Measurements from ENCODE around the gene STAT3. TPM values are rescaled to one million over a fixed set of nuclear protein-coding genes. Genes with fewer than 3 reads are reported as not detected.

Gene STAT3
- total RNA-seq, 1 experiment from 2014 or later: 61.0 TPM

DNA sequence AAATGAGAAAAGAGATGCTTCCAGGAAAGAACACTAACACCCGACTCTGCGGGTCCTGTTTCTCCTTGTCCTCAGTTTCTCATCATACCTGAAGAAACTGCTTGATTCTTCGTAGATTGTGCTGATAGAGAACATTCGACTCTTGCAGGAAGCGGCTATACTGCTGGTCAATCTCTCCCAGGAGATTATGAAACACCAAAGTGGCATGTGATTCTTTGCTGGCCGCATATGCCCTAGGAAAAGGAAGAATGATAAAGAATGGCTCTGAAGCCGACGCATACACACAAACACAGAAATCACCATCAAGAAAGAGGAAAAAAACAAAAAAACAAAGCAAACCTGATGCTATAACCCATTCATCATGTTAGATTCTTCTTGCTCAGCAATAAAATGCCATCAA, 41.8 kb downstream of the STAT3 start:
- ChIA-PET RAD21 (ENCODE audit: low non-redundant PET in 1 of 2, low total read pairs in 2 of 2, uncharacterized antibody in 2 of 2, unreplicated experiment in 2 of 2) (no interaction called here), CTCF (no interaction called here), POLR2A (no interaction called here)
- H3K27ac ChIP-seq (ENCODE audit: low read depth, low read length): no peak overlapping the region
- no peaks in the 10 kb centered on the region for H3K27me3 ChIP-seq (ENCODE audit: insufficient read depth, low read length)
- no peak for DNase-seq (ENCODE audit: low read depth, low spot score)
- ATAC-seq: no peak
- H3K4me2 ChIP-seq (ENCODE audit: low read length): no peak overlapping the region
- peaks cover 5 to 13% of the 10 kb centered on the region in 2 experiments; a peak in 3 of 4 replicates for H3K36me3 ChIP-seq (ENCODE audit: control insufficient read depth in 1 of 2, insufficient read depth in 2 of 2, low read length in 2 of 2)
- no peak overlapping the region for H2AFZ ChIP-seq (ENCODE audit: low read depth, low read length, poor library complexity, severe bottlenecking)
- intact Hi-C loops (cut with micrococcal nuclease): no loop called here
- H4K20me1 ChIP-seq (ENCODE audit: insufficient read depth): no peaks in the 10 kb centered on the region
- H3K4me1 ChIP-seq (ENCODE audit: control insufficient read depth in 1 of 2, insufficient read depth in 2 of 2, low read length in 2 of 2): peaks cover 11 to 24% of the 10 kb centered on the region in 2 experiments
- peaks cover 4% of the 10 kb centered on the region; the same call in 1 of the 2 replicates for H3K79me2 ChIP-seq (ENCODE audit: insufficient read depth, low read length)
- no peaks in the 10 kb centered on the region for H3K9me3 ChIP-seq (ENCODE audit: control insufficient read depth in 1 of 2, insufficient read depth in 1 of 2, low read depth in 1 of 2, low read length in 2 of 2)
- BruUV-seq (replicated peaks): no TSS peak
- no peak overlapping the region for H3K4me3 ChIP-seq (replicated peaks in 1 of 2; ENCODE audit: low read depth in 1 of 2, low read length in 2 of 2)
- H3K9me2 ChIP-seq (ENCODE audit: insufficient read depth): no peaks in the 10 kb centered on the region
- no peak overlapping the region for H3K9ac ChIP-seq (ENCODE audit: low read length)
- TF ChIP-seq ZNF274 (IDR thresholded peaks at IDR 0.05; ENCODE audit: low read depth, low read length) (no peak), EZH2 (IDR thresholded peaks at IDR 0.05) (no peak), ZFX (IDR thresholded peaks at IDR 0.05) (no peak), SRF (IDR thresholded peaks at IDR 0.05; ENCODE audit: low read depth) (no peak), JUND (IDR thresholded peaks at IDR 0.05) (no peak), POLR2AphosphoS5 (IDR thresholded peaks at IDR 0.05; ENCODE audit: low read depth, low read length) (no peak)

DNA sequence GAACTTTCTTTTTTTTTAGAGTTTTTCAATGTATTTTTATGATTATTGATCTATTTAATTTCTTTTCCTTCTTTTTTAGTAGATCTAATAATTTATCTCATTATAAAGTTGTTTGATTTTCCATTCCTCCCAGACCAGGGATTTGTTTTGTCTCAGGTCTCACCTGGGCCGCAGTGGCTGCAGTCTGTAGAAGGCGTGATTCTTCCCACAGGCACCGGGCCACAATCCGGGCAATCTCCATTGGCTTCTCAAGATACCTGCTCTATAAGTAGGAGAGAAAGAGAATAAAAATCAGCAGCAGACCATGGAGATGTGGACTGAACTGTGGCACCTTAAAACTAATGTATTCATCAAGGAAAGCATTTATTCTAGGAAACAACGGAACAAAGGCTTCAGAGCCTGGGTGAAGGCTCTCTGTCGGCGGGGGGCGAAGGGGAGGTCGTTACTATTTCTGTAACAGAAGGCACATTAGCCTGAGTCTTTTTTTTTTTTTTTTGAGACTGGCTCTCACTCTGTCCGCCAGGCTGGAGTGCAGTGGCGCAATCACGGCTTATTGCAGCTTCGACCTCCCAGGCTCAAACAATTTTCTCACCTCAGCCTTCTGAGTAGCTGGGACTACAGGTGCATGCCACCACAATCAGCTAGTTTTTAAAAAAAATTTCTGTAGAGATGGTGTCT, 42.7 kb downstream of the STAT3 start:
- Histone ChIP-seq H3K4me1 (ENCODE audit: control insufficient read depth in 1 of 2, insufficient read depth in 2 of 2, low read length in 2 of 2) (peaks cover 11 to 28% of the 10 kb centered on the region in 2 experiments), H4K20me1 (ENCODE audit: insufficient read depth) (no peaks in the 10 kb centered on the region), H3K27ac (ENCODE audit: low read depth, low read length) (no peak overlapping the region), H3K9me2 (ENCODE audit: insufficient read depth) (no peaks in the 10 kb centered on the region), H3K9ac (ENCODE audit: low read length) (no peak overlapping the region), H3K79me2 (ENCODE audit: insufficient read depth, low read length) (no peaks in the 10 kb centered on the region; the same call in 1 of the 2 replicates), H3K4me3 (replicated peaks in 1 of 2; ENCODE audit: low read depth in 1 of 2, low read length in 2 of 2) (no peak overlapping the region), H3K9me3 (ENCODE audit: control insufficient read depth in 1 of 2, insufficient read depth in 1 of 2, low read depth in 1 of 2, low read length in 2 of 2) (no peaks in the 10 kb centered on the region), H3K36me3 (ENCODE audit: control insufficient read depth in 1 of 2, insufficient read depth in 2 of 2, low read length in 2 of 2) (peaks cover 5 to 16% of the 10 kb centered on the region in 2 experiments; a peak in 3 of 4 replicates), H3K4me2 (ENCODE audit: low read length) (no peak overlapping the region), H2AFZ (ENCODE audit: low read depth, low read length, poor library complexity, severe bottlenecking) (no peak overlapping the region), H3K27me3 (ENCODE audit: insufficient read depth, low read length) (no peaks in the 10 kb centered on the region)
- DNase-seq (ENCODE audit: low read depth, low spot score) (no peak), ATAC-seq (no peak)
- BruUV-seq (replicated peaks): no TSS peak
- TF ChIP-seq YY1 (IDR thresholded peaks at IDR 0.05; ENCODE audit: extremely low read depth, insufficient replicate concordance, low read depth, low read length): no peak
- no peak for TF ChIP-seq TCF7L2 (IDR thresholded peaks at IDR 0.05; ENCODE audit: borderline replicate concordance, extremely low read depth, insufficient read depth, insufficient read length)
- intact Hi-C loops (cut with micrococcal nuclease): no loop called here
- ChIA-PET CTCF (no interaction called here), POLR2A (no interaction called here), RAD21 (ENCODE audit: low non-redundant PET in 1 of 2, low total read pairs in 2 of 2, uncharacterized antibody in 2 of 2, unreplicated experiment in 2 of 2) (no interaction called here)
